Stimulated activated CD4-positive, alpha-beta T cell treated with anti-CD3 and anti-CD28 coated beads, Interleukin-4, amount 100 ng/mL, for 48 hours (primary cell): ENCODE results near the gene XRRA1.
"Not testable (repeated sequence)": the region's sequence is repeated elsewhere in the genome, so short reads cannot be mapped to it uniquely, and the experiment has no call there.

Experiments
- DNase-seq, 2 donors: peaks; one replicate each; pipeline ENCODE4 v3.0.0-alpha.2; 2020; ENCODE audit warnings: low read depth in 2 of 2

XRRA1 gene

DNA sequence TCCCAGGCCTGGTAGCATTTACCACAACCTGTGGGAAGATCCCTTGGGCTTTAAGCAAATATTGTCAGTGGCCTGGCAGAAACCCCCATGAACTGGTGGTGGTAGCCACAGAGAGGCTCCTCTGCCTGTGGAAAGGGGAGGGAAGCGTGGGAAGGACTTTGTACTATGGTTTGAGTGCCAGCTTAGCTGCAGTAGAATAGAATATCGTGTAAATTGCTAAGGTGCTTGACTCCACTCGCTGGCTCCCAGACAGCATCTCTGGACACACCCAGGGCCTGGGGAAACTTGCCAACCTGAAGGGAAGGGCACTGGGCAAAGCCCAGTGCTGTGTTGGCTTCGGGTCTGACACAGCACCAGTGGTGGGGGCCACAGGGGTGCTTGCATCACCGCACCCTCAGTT lies 52.6 kb downstream of the XRRA1 start:
- DNase-seq, result no peak

DNA sequence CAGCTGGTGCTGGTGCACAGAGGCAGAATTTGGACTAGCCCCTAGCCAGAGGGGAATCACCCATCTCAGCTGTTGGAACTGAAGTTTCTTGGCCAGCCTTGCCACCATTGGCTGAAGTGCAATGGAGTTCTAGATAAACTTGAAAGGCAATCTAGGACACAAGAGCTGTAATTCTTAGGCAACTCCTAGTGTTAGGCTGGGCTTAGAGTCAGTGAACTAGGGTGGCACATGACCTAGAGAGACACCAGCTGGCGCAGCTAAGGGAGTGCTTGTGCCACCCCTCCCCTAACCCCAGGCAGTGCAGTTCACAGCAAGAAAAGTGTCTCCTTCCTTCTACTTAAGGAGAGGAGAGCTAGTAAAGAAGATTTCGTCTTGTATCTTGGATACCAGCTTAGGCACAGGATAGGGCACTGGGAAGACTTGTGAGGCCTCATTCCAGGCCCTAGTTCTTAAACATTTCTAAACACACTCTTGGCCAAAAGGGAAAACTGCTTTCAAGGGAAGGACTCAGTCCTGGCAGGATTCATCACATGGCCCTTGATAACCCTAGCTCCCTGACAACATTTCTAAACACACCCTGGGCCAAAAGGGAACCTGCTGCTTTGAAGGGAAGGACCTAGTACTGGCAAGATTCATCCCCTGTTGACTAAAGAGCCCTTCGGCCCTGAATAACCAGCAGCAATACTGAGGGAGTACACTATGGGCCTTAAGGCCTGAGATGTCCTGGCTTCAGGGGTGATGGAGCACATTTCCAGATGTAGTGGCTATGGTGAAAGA lies 53.4 kb downstream of the XRRA1 start:
- DNase-seq, result no peak

DNA sequence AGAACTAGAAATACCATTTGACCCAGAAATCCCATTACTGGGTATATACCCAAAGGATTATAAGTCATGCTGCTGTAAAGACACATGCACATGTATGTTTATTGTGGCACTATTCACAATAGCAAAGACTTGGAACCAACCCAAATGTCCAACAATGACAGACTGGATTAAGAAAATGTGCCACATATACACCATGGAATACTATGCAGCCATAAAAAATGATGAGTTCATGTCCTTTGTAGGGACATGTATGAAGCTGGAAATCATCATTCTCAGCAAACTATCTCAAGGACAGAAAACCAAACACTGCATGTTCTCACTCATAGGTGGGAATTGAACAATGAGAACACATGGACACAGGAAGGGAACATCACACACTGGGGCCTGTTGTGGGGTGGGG lies 55.9 kb downstream of the XRRA1 start:
- not testable (repeated sequence) for DNase-seq

DNA sequence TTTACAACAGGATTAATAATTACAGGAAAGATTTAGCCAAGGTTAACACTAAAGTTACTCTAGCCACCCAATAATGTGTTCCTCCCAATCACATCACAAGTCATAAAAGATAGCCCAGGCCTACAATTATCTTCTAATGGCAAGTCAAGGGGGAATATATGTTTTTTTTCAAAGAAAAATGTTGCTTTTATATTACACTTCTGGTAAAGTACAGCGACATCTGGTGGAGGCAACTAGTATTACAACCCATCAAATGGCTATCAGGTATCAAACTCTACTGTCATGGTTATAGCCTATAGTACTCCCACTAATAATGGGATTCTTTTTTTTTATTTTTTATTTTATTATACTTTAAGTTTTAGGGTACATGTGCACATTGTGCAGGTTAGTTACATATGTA lies 71.8 kb downstream of the XRRA1 start:
- no peak for DNase-seq

- DNase-seq, result no peak
Observed at GRCh38 chr11:74871037-74871436, 77.9 kb downstream of the XRRA1 start.

DNA sequence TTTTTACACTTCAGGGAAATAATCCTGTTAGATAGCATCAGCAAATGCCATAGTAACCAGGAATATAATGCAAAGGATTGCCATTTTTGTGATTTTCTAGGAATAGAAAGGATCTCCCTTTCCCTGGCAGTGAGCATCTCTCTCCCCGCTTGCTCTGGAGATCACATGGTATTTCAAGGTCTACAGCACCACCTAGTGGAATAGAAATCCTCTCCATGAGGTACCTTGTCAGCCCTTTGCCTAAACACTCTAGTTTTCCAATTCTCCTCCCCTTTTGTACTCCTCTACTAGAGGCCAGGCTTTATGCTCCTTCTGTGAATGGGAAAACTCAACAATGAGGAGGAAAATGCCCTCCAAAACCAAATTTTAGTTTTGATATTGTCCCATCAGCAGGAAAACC lies 78.4 kb downstream of the XRRA1 start:
- no peak for DNase-seq

DNA sequence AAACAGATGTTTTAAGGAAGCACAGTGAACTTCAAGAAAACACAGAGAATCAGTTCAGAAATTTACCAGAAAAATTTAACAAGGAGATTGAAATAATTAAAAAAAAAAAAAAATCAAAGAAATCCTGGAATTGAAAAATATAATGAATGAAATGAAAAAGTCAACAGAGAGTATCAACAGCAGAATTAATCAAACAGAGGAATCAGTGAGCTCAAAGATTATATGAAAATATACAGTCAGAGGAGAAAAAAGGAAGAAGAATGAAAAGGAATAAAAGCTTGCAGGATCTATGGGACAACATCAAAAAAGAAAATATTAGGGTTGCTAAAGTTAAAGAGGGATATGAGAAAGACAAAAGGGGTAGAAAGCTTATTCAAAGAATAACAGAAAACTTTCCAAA lies 82.3 kb downstream of the XRRA1 start:
- DNase-seq, result no peak

- no peak for DNase-seq
Observed at GRCh38 chr11:74863410-74863809, 85.5 kb downstream of the XRRA1 start.

GRCh38 chr11:74860743-74861142 lies 88.1 kb downstream of the XRRA1 start:
- DNase-seq, result no peak

DNA sequence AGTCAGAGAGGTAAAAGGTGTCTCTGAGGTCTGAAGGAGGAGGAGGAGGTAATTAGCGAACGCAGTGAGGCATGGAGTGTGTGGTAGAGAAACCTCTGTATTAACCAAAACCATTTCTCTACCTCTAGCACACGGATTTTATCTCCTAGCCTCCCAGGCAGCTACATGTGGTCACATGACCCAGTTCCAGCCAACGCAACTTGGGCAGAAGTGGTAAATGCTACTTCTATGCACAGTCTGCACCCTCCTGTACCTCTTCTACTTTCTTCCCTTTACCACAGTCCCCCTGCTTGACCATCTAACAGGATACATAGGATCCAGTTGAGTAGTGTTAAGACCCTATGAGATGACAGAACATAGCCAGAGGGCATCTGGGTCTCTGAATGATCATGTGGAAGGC lies 95.7 kb downstream of the XRRA1 start:
- no peak for DNase-seq

- DNase-seq, result no peak
Observed at GRCh38 chr11:74849525-74850391, 99.1 kb downstream of the XRRA1 start.

- no peak for DNase-seq
Observed at GRCh38 chr11:74847895-74848294, 101.0 kb downstream of the XRRA1 start.

GRCh38 chr11:74847395-74847794 lies 101.5 kb downstream of the XRRA1 start:
- no peak for DNase-seq

GRCh38 chr11:74846770-74847169 lies 102.1 kb downstream of the XRRA1 start:
- DNase-seq, result no peak

- DNase-seq, result no peak
Observed at GRCh38 chr11:74845978-74846517, 102.8 kb downstream of the XRRA1 start.

DNA sequence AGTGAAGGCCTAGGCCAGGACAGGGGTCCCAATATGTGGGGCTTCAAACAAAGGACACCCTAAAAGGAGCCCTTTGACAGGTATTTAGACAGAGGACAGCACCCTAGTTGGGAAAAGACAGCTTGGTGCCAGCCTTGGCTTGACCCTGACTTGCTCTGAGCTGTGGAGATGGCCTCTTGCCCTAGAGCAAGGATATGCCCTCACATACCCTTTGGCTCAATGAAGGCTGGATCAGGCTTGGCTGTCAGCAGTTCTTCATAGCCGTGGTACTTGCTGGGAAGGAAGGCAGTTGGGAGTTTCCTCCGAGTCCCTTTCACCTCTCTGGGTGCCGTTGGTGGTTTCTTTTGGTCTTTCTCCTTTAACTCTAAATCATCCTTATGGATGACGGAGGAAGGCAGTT lies 104.0 kb downstream of the XRRA1 start:
- no peak for DNase-seq

- no peak for DNase-seq
Observed at GRCh38 chr11:74844072-74844471, 104.8 kb downstream of the XRRA1 start.

DNA sequence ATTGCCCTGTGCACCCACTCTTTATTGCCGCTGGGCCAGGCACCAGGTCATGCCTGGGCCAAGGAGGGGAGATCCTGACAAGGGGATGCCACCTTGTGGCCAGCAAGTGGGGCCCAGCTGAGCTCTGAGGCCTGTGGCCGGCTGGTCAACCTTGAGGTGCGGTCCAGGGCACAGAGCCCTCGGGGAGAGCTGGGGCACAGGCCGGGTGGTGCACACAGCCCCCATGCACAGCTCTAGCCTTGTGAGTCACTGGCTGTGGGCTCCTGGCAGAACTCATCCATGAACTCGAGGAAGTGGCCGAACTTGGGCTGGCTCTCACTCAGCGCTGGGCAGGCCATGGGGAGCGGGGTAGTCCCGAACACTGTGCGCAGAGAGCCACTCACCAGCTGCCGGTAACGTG lies 105.9 kb downstream of the XRRA1 start:
- no peak for DNase-seq

GRCh38 chr11:74840486-74840885 lies 108.4 kb downstream of the XRRA1 start:
- no peak for DNase-seq

- DNase-seq, result no peak
Observed at GRCh38 chr11:74839971-74840370, 108.9 kb downstream of the XRRA1 start.

GRCh38 chr11:74839446-74839845 lies 109.4 kb downstream of the XRRA1 start:
- DNase-seq, result no peak

GRCh38 chr11:74838188-74838587 lies 110.7 kb downstream of the XRRA1 start:
- DNase-seq, result no peak

- no peak for DNase-seq
Observed at GRCh38 chr11:74837191-74837590, 111.7 kb downstream of the XRRA1 start.
